Vagina (tissue), 2 donors: ENCODE results near the gene MC1R.

Experiments used
- POLR2A ChIP-seq, 2 donors: fragments of 450-650 bp; IDR thresholded peaks; one replicate each; pipeline ENCODE4 v1.6.1; 2017; ENCODE audit warnings: antibody characterized with exemption in 2 of 2, mild to moderate bottlenecking in 2 of 2, moderate library complexity in 2 of 2
- TF ChIP-seq, protein P1 (sequence below), 3 experiments: fragments of 450-650 bp in 2 of 3; fragments of 200-600 bp in 1 of 3; sonication (generic) in 1 of 3; IDR thresholded peaks; one replicate each; pipeline ENCODE4 v1.5.1; 2017 to 2019; ENCODE audit warnings: antibody characterized with exemption in 3 of 3, mild to moderate bottlenecking in 2 of 3, moderate library complexity in 2 of 3

DNA sequence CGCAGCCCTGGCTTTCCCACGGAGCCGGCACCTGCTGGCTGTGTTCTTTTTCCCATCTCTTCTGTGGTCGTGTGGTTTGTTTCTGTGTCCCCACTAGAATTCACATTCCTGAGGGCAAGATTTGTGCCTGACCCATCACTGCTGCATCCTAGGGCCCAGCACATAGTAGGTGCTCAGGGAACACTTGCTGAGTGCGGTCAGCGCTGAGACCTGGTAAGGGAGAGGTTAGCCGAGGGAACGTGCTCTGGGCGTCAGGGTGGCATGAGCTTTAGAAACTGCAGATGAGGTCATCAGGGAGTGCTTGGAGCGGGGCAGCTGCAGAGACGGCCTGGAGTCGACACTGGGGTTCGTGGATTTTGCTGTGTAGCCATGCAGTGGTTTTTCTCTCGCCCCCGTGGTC is 35.8 kb downstream of the MC1R start:
- TF ChIP-seq, protein P1, sequence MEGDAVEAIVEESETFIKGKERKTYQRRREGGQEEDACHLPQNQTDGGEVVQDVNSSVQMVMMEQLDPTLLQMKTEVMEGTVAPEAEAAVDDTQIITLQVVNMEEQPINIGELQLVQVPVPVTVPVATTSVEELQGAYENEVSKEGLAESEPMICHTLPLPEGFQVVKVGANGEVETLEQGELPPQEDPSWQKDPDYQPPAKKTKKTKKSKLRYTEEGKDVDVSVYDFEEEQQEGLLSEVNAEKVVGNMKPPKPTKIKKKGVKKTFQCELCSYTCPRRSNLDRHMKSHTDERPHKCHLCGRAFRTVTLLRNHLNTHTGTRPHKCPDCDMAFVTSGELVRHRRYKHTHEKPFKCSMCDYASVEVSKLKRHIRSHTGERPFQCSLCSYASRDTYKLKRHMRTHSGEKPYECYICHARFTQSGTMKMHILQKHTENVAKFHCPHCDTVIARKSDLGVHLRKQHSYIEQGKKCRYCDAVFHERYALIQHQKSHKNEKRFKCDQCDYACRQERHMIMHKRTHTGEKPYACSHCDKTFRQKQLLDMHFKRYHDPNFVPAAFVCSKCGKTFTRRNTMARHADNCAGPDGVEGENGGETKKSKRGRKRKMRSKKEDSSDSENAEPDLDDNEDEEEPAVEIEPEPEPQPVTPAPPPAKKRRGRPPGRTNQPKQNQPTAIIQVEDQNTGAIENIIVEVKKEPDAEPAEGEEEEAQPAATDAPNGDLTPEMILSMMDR (IDR thresholded peaks at IDR 0.05) = no peak
- no peak for TF ChIP-seq POLR2A (IDR thresholded peaks at IDR 0.05)
